Measurements from ENCODE around the gene CGNL1.

Gene CGNL1

GRCh38 chr15:57544848-57545480 is 168.7 kb downstream of the CGNL1 start:
- TF ChIP-seq, protein P1, sequence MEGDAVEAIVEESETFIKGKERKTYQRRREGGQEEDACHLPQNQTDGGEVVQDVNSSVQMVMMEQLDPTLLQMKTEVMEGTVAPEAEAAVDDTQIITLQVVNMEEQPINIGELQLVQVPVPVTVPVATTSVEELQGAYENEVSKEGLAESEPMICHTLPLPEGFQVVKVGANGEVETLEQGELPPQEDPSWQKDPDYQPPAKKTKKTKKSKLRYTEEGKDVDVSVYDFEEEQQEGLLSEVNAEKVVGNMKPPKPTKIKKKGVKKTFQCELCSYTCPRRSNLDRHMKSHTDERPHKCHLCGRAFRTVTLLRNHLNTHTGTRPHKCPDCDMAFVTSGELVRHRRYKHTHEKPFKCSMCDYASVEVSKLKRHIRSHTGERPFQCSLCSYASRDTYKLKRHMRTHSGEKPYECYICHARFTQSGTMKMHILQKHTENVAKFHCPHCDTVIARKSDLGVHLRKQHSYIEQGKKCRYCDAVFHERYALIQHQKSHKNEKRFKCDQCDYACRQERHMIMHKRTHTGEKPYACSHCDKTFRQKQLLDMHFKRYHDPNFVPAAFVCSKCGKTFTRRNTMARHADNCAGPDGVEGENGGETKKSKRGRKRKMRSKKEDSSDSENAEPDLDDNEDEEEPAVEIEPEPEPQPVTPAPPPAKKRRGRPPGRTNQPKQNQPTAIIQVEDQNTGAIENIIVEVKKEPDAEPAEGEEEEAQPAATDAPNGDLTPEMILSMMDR (IDR thresholded peaks at IDR 0.05; ENCODE audit: extremely low read depth, missing control alignments) = no peak
- DNase-seq (ENCODE audit: low spot score) = no peak

GRCh38 chr15:57545995-57546394 is 169.7 kb downstream of the CGNL1 start:
- TF ChIP-seq, protein P1 (IDR thresholded peaks at IDR 0.05; ENCODE audit: extremely low read depth, missing control alignments) = no peak

GRCh38 chr15:57547243-57547755 is 171.0 kb downstream of the CGNL1 start:
- DNase-seq (ENCODE audit: low spot score) = no peak
- TF ChIP-seq, protein P1 (IDR thresholded peaks at IDR 0.05; ENCODE audit: extremely low read depth, missing control alignments) = no peak

More at GRCh38 chr15:57545995-57546394, 169.7 kb downstream of the CGNL1 start:
- no peak for DNase-seq (ENCODE audit: low spot score)

GRCh38 chr15:57548351-57548750 is 172.0 kb downstream of the CGNL1 start:
- TF ChIP-seq, protein P1 (IDR thresholded peaks at IDR 0.05; ENCODE audit: extremely low read depth, missing control alignments) = no peak
- DNase-seq (ENCODE audit: low spot score) = no peak

DNA sequence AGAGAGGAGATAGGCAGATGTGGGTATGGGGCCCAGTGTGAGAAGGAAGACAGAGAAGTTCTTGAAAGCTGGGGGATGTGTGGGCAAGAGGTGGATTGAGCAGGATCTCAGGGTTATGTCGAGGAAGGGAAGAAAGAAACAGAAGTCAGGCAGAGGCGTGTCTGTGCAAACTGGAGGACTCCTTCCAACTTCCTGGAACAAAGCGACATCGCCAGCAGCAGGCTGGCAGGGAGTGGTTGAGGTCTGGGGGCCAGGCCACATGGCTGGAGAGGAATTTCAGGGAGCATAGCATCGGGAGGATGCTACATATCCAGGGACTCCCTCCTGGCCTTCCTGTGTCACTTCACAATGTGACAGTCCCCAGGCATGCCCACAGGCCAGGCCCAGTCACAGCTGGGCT is 172.5 kb downstream of the CGNL1 start:
- DNase-seq (ENCODE audit: low spot score) = no peak
- TF ChIP-seq, protein P1 (IDR thresholded peaks at IDR 0.05; ENCODE audit: extremely low read depth, missing control alignments) = no peak

DNA sequence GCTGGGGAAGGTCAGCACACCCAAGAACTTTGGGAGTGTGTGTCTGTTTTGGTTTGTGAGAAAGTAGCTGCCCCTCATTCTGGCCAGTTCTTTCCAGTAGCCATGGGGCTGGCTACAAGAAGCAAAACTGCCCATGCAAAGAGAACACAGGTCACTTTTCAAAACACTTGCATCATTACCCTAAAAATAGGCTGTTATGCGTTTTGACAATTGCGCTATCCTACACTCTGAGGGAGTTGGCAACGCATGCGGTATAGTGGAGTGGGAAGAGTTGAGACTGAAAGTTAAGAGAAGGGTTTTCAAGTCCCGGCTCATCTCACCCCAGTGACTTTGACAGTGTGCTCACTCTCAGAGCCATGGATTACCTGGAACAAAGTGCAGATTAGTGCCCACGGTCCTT is 173.6 kb downstream of the CGNL1 start:
- no peak for DNase-seq (ENCODE audit: low spot score)

DNA sequence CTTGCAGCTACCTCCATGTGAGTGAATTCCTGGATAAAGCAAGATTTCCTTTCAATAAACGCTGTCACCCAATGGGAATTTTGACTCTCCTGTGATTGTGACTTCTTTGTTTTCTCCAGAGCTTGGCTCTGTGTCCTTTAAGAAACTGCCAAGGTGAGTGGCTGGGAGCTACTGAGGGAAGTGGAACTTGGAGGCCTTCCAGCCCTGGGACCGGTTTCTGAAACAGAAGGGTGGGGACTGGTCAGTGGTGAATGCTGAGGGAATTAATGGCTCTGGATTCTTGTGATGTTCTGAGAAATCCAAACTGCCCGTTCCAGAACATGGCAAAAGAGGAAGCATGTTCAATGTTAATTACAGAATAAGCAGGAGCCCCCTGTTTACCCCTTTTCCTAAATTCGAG is 174.3 kb downstream of the CGNL1 start:
- no peak for DNase-seq (ENCODE audit: low spot score)
- TF ChIP-seq, protein P1 (IDR thresholded peaks at IDR 0.05; ENCODE audit: extremely low read depth, missing control alignments) = no peak

More for the DNA sequence above, 173.6 kb downstream of the CGNL1 start:
- TF ChIP-seq, protein P1 (IDR thresholded peaks at IDR 0.05; ENCODE audit: extremely low read depth, missing control alignments) = no peak
